ENCODE results near the gene SLC8A3. TPM values are rescaled to one million over a fixed set of nuclear protein-coding genes. Genes with fewer than 3 reads are reported as not detected.
A peak's percentile ranks its signal among the peaks of the same experiment; 100 is the strongest.

Gene SLC8A3
- total RNA-seq, 1 donor from 2014 or later, result 9.8 TPM

GRCh38 chr14:70162358-70162757, 26.4 kb downstream of the SLC8A3 start:
- DNase-seq, result no peak
- Mint-ChIP-seq H3K4me3 (ENCODE audit: unreplicated experiment) (no peak overlapping the region), H3K27me3 (ENCODE audit: unreplicated experiment) (no peaks in the 10 kb centered on the region), H3K4me1 (ENCODE audit: low read depth, unreplicated experiment) (no peaks in the 10 kb centered on the region), H3K36me3 (ENCODE audit: unreplicated experiment) (no peaks in the 10 kb centered on the region), H3K27ac (ENCODE audit: unreplicated experiment) (no peak overlapping the region), H3K9me3 (ENCODE audit: unreplicated experiment) (no peaks in the 10 kb centered on the region)
- no peak for TF ChIP-seq CTCF (IDR thresholded peaks at IDR 0.05; ENCODE audit: partially characterized antibody, unreplicated experiment)

GRCh38 chr14:70156592-70156991, 32.2 kb downstream of the SLC8A3 start:
- Mint-ChIP-seq H3K9me3 (ENCODE audit: unreplicated experiment) (peaks cover 2% of the 10 kb centered on the region), H3K36me3 (ENCODE audit: unreplicated experiment) (no peaks in the 10 kb centered on the region), H3K4me3 (ENCODE audit: unreplicated experiment) (no peak overlapping the region), H3K4me1 (ENCODE audit: low read depth, unreplicated experiment) (peaks cover 7% of the 10 kb centered on the region), H3K27ac (ENCODE audit: unreplicated experiment) (no peak overlapping the region), H3K27me3 (ENCODE audit: unreplicated experiment) (no peaks in the 10 kb centered on the region)
- TF ChIP-seq CTCF (IDR thresholded peaks at IDR 0.05; ENCODE audit: partially characterized antibody, unreplicated experiment), result no peak
- no peak for DNase-seq

GRCh38 chr14:70152704-70153103, 36.0 kb downstream of the SLC8A3 start:
- H3K27ac Mint-ChIP-seq (ENCODE audit: unreplicated experiment), result no peak overlapping the region
- no peak overlapping the region for H3K4me3 Mint-ChIP-seq (ENCODE audit: unreplicated experiment)
- no peaks in the 10 kb centered on the region for H3K27me3 Mint-ChIP-seq (ENCODE audit: unreplicated experiment)
- H3K9me3 Mint-ChIP-seq (ENCODE audit: unreplicated experiment), result peaks cover 2% of the 10 kb centered on the region
- TF ChIP-seq CTCF (IDR thresholded peaks at IDR 0.05; ENCODE audit: partially characterized antibody, unreplicated experiment), result no peak
- H3K36me3 Mint-ChIP-seq (ENCODE audit: unreplicated experiment), result no peaks in the 10 kb centered on the region
- H3K4me1 Mint-ChIP-seq (ENCODE audit: low read depth, unreplicated experiment), result peaks cover 7% of the 10 kb centered on the region
- no peak for DNase-seq

- Mint-ChIP-seq H3K27ac (ENCODE audit: unreplicated experiment) (peak overlapping the region; percentile 45), H3K9me3 (ENCODE audit: unreplicated experiment) (peaks cover 2% of the 10 kb centered on the region), H3K4me3 (ENCODE audit: unreplicated experiment) (no peak overlapping the region), H3K36me3 (ENCODE audit: unreplicated experiment) (no peaks in the 10 kb centered on the region), H3K4me1 (ENCODE audit: low read depth, unreplicated experiment) (peaks cover 7% of the 10 kb centered on the region), H3K27me3 (ENCODE audit: unreplicated experiment) (no peaks in the 10 kb centered on the region)
- DNase-seq, result no peak
- no peak for TF ChIP-seq CTCF (IDR thresholded peaks at IDR 0.05; ENCODE audit: partially characterized antibody, unreplicated experiment)
Observed at GRCh38 chr14:70152081-70152480, 36.7 kb downstream of the SLC8A3 start.

- H3K9me3 Mint-ChIP-seq (ENCODE audit: unreplicated experiment), result peaks cover 2% of the 10 kb centered on the region
- no peak overlapping the region for H3K4me3 Mint-ChIP-seq (ENCODE audit: unreplicated experiment)
- no peak overlapping the region for H3K27ac Mint-ChIP-seq (ENCODE audit: unreplicated experiment)
- peaks cover 1% of the 10 kb centered on the region for H3K27me3 Mint-ChIP-seq (ENCODE audit: unreplicated experiment)
- peaks cover 7% of the 10 kb centered on the region for H3K4me1 Mint-ChIP-seq (ENCODE audit: low read depth, unreplicated experiment)
- TF ChIP-seq CTCF (IDR thresholded peaks at IDR 0.05; ENCODE audit: partially characterized antibody, unreplicated experiment), result no peak
- no peak for DNase-seq
- H3K36me3 Mint-ChIP-seq (ENCODE audit: unreplicated experiment), result no peaks in the 10 kb centered on the region
Observed at GRCh38 chr14:70149596-70150165, 39.1 kb downstream of the SLC8A3 start.
